ENCODE data around the gene PLEKHA6.

Gene PLEKHA6

DNA sequence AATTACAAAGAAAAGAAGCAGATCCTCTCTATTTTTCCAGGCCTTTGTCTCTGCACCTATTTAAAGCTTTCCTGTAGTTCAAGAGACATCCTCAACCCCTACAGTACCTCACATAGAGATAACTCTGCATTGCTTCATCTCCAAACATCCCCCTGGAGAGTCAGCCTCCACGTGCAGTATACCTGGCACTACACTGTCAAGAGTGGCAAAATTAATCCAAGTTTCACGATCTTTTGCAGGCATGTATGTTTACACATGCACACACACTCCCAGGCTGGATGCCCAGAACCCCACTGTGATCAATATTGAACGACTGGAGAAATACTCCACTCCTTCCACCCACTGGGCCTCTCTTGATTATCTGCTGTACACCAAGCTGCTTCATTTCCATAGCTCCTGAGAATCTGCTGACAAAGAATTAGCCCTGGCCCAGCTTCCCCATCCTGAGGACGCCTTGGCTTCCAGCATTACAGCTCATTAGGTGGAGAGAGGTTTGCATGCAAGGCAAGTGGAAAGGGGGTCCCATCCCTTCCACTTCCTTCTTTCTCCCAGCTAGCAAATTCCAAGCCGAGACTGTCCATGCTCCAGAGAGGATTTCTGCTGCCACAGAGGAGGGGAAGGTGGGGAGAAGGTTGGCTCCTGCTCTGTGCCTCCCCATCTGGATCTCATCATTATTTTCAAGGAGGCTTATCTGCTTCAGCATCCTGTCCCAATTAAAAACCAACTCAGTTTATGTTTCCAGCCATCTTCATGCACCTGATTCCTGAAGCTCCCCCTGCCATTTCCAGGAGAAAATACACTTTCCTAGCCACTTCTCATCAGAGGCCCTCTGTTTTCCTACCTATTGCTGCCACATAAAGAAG lies 79.4 kb downstream of the PLEKHA6 start:
- no peak for TF ChIP-seq POLR2A (IDR thresholded peaks at IDR 0.05; ENCODE audit: low read length)
- TF ChIP-seq GATA1 (IDR thresholded peaks at IDR 0.05; ENCODE audit: low read depth, low read length): no peak
- DNase-seq: no peak

- DNase-seq: no peak
- no peak for TF ChIP-seq GATA1 (IDR thresholded peaks at IDR 0.05; ENCODE audit: low read depth, low read length)
- no peak for TF ChIP-seq POLR2A (IDR thresholded peaks at IDR 0.05; ENCODE audit: low read length)
Observed at GRCh38 chr1:204278958-204279357, 80.8 kb downstream of the PLEKHA6 start.

GRCh38 chr1:204278251-204278650 lies 81.5 kb downstream of the PLEKHA6 start:
- no peak for DNase-seq
- TF ChIP-seq POLR2A (IDR thresholded peaks at IDR 0.05; ENCODE audit: low read length): no peak

GRCh38 chr1:204277563-204278219 lies 82.0 kb downstream of the PLEKHA6 start:
- no peak for DNase-seq
- TF ChIP-seq GATA1 (IDR thresholded peaks at IDR 0.05; ENCODE audit: low read depth, low read length) (no peak), POLR2A (IDR thresholded peaks at IDR 0.05; ENCODE audit: low read length) (no peak)

GRCh38 chr1:204275695-204276370 lies 83.9 kb downstream of the PLEKHA6 start:
- DNase-seq: no peak
- TF ChIP-seq GATA1 (IDR thresholded peaks at IDR 0.05; ENCODE audit: low read depth, low read length) (no peak), POLR2A (IDR thresholded peaks at IDR 0.05; ENCODE audit: low read length) (no peak)

GRCh38 chr1:204274446-204274845 lies 85.3 kb downstream of the PLEKHA6 start:
- no peak for TF ChIP-seq POLR2A (IDR thresholded peaks at IDR 0.05; ENCODE audit: low read length)
- no peak for TF ChIP-seq GATA1 (IDR thresholded peaks at IDR 0.05; ENCODE audit: low read depth, low read length)
- DNase-seq: no peak

- DNase-seq: no peak
- TF ChIP-seq GATA1 (IDR thresholded peaks at IDR 0.05; ENCODE audit: low read depth, low read length) (no peak), POLR2A (IDR thresholded peaks at IDR 0.05; ENCODE audit: low read length) (no peak)
Observed at GRCh38 chr1:204272505-204272904, 87.2 kb downstream of the PLEKHA6 start.

DNA sequence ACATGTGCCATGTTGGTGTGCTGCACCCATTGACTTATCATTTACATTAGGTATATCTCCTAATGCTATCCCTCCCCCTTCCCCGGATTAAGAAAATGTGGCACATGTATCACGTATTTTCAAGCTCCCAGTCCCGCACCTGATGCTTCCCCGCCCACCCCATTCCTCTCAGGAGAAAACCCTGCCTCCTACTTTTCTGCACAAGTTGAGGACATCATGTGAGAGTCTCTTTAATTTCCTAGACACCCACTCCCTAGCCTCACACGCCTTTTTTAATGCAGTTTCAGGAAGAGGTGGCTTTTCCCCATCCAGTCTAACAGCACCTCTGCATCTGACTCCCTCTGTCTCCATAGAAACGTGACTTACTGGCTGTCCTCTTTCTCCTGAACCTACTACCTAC lies 87.8 kb downstream of the PLEKHA6 start:
- TF ChIP-seq GATA1 (IDR thresholded peaks at IDR 0.05; ENCODE audit: low read depth, low read length): no peak
- no peak for TF ChIP-seq POLR2A (IDR thresholded peaks at IDR 0.05; ENCODE audit: low read length)

GRCh38 chr1:204268101-204268500 lies 91.6 kb downstream of the PLEKHA6 start:
- no peak for DNase-seq

More for the DNA sequence above, 87.8 kb downstream of the PLEKHA6 start:
- no peak for DNase-seq

DNA sequence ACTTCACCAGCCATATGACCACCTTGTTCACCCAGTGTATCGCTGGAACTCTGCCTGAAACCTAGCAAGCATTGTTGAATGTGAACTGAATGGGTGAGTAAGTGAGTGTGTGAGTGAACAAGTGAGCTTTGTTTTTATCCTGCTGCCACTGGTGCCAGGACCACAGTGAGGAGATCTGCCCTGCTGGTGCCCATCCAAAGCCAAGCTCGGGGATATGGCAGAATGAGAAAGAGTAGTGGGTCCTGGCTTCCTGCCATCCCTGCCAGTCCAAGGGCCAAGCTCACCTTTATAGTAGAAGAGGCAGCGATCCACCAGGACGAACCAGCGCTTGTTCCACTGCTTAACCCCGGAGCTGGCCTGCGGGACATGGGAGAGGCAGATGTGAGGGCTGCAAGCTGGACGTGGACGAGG lies 92.5 kb downstream of the PLEKHA6 start:
- DNase-seq: no peak
- TF ChIP-seq POLR2A (IDR thresholded peaks at IDR 0.05; ENCODE audit: low read length) (no peak), GATA1 (IDR thresholded peaks at IDR 0.05; ENCODE audit: low read depth, low read length) (no peak)

More at GRCh38 chr1:204268101-204268500, 91.6 kb downstream of the PLEKHA6 start:
- TF ChIP-seq POLR2A (IDR thresholded peaks at IDR 0.05; ENCODE audit: low read length): no peak
- no peak for TF ChIP-seq GATA1 (IDR thresholded peaks at IDR 0.05; ENCODE audit: low read depth, low read length)

DNA sequence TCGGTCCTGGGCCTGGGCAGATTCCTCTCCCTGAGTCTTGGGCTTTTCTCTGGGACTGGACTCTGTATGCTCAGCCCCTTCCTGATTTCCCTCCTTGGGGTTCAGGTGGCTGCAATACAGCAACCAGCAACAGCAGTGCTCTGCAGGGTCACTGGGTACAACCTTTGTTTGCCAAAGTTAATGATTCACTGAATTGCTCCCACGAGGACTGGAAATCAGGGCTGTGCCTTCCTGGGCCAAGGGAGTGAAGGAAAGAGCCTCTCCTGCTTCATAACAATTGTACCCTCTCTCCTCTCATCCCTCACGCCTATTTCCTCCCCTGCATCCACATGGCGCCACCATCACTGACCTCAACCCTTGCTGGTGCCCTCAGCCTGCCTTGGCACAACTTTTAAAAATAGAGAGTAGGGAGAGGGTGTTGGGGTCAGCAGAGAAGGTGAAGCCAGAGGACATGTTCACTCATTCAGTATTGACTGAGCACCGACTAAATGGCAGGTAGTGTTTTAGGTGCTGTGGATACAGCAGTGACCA lies 93.2 kb downstream of the PLEKHA6 start:
- no peak for TF ChIP-seq GATA1 (IDR thresholded peaks at IDR 0.05; ENCODE audit: low read depth, low read length)
- no peak for TF ChIP-seq POLR2A (IDR thresholded peaks at IDR 0.05; ENCODE audit: low read length)
- DNase-seq: no peak

DNA sequence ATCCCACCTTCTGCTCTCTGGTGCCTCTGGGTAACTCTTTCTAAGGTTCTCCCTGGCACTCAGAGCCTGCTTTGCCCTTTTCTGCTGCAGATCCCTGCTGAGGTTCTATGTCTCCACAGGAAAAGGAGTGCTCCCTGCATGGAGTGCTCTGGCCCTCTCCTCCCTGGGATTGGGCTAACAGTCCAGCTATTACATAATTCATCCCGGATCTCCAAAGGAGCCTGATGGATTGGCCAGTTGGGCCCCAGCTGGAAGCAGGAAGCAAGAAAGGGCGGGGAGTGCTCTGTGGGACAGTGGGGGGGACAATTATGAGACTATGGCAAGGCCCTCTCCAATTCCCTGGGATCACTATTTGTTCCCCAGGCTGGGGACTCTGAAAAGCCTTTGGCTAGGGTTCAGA lies 94.1 kb downstream of the PLEKHA6 start:
- TF ChIP-seq GATA1 (IDR thresholded peaks at IDR 0.05; ENCODE audit: low read depth, low read length) (no peak), POLR2A (IDR thresholded peaks at IDR 0.05; ENCODE audit: low read length) (no peak)
- no peak for DNase-seq

- DNase-seq: no peak
- TF ChIP-seq POLR2A (IDR thresholded peaks at IDR 0.05; ENCODE audit: low read length): no peak
- TF ChIP-seq GATA1 (IDR thresholded peaks at IDR 0.05; ENCODE audit: low read depth, low read length): no peak
Observed at GRCh38 chr1:204264805-204265204, 94.9 kb downstream of the PLEKHA6 start.

Data from erythroblast (primary cell).